Hippocampal formation (tissue), 2 donors: ENCODE results near the gene CD160.
"Not testable (repeated sequence)": the region's sequence is repeated elsewhere in the genome, so short reads cannot be mapped to it uniquely, and the experiment has no call there.

Experiments used
- DNase-seq, 2 donors: peaks; one replicate each; lab custom pipeline; 2025; lab: John Stamatoyannopoulos, UW

The CD160 gene

GRCh38 chr1:145710291-145711027 is 8.8 kb upstream of the CD160 start:
- DNase-seq = no peak

- no peak for DNase-seq
Observed at GRCh38 chr1:145711213-145711651, 8.1 kb upstream of the CD160 start.

- no peak for DNase-seq
Observed at GRCh38 chr1:145714524-145715111, 4.7 kb upstream of the CD160 start.

- no peak for DNase-seq
Observed at GRCh38 chr1:145716641-145717345, 2.5 kb upstream of the CD160 start.

- DNase-seq = no peak
Observed at GRCh38 chr1:145717833-145718232, 1.5 kb upstream of the CD160 start.

GRCh38 chr1:145718465-145718864 is 834 bp upstream of the CD160 start:
- not testable (repeated sequence) for DNase-seq

GRCh38 chr1:145720556-145720877 is 1.2 kb downstream of the CD160 start:
- no peak for DNase-seq

GRCh38 chr1:145720878-145721671 is 1.8 kb downstream of the CD160 start:
- DNase-seq = peak; percentile 23 to 64

GRCh38 chr1:145726193-145726592 is 6.9 kb downstream of the CD160 start:
- DNase-seq = not testable (repeated sequence)

GRCh38 chr1:145729196-145729595 is 9.9 kb downstream of the CD160 start:
- no peak for DNase-seq

GRCh38 chr1:145729666-145730436 is 10.6 kb downstream of the CD160 start:
- DNase-seq = no peak

- no peak for DNase-seq
Observed at GRCh38 chr1:145730467-145730866, 11.2 kb downstream of the CD160 start.

- DNase-seq = no peak
Observed at GRCh38 chr1:145730900-145731299, 11.6 kb downstream of the CD160 start.

GRCh38 chr1:145736191-145736590 is 16.9 kb downstream of the CD160 start:
- no peak for DNase-seq

- no peak for DNase-seq
Observed at GRCh38 chr1:145740269-145740668, 21.0 kb downstream of the CD160 start.

GRCh38 chr1:145747398-145748247 is 28.3 kb downstream of the CD160 start:
- DNase-seq = no peak

GRCh38 chr1:145750426-145750825 is 31.1 kb downstream of the CD160 start:
- no peak for DNase-seq

GRCh38 chr1:145751491-145752037 is 32.3 kb downstream of the CD160 start:
- DNase-seq = peak; percentile 16 to 72

- no peak for DNase-seq
Observed at GRCh38 chr1:145757420-145757819, 38.1 kb downstream of the CD160 start.

GRCh38 chr1:145758116-145758515 is 38.8 kb downstream of the CD160 start:
- DNase-seq = no peak
